Measurements from ENCODE around the gene HES2. TPM values are rescaled to one million over a fixed set of nuclear protein-coding genes. Genes with fewer than 3 reads are reported as not detected.

The HES2 gene
- total RNA-seq, 1 donor, result 0.09 TPM

- H3K4me3 ChIP-seq (ENCODE audit: low read depth, low read length), result no peak overlapping the region
- no peak for DNase-seq (ENCODE audit: low read depth)
- TF ChIP-seq, protein P1, sequence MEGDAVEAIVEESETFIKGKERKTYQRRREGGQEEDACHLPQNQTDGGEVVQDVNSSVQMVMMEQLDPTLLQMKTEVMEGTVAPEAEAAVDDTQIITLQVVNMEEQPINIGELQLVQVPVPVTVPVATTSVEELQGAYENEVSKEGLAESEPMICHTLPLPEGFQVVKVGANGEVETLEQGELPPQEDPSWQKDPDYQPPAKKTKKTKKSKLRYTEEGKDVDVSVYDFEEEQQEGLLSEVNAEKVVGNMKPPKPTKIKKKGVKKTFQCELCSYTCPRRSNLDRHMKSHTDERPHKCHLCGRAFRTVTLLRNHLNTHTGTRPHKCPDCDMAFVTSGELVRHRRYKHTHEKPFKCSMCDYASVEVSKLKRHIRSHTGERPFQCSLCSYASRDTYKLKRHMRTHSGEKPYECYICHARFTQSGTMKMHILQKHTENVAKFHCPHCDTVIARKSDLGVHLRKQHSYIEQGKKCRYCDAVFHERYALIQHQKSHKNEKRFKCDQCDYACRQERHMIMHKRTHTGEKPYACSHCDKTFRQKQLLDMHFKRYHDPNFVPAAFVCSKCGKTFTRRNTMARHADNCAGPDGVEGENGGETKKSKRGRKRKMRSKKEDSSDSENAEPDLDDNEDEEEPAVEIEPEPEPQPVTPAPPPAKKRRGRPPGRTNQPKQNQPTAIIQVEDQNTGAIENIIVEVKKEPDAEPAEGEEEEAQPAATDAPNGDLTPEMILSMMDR (IDR thresholded peaks at IDR 0.05; ENCODE audit: insufficient read depth, low read length), result no peak
Measured at GRCh38 chr1:6465461-6466005, 45.8 kb upstream of the HES2 start.

GRCh38 chr1:6464915-6465314, 45.2 kb upstream of the HES2 start:
- TF ChIP-seq, protein P1 (IDR thresholded peaks at IDR 0.05; ENCODE audit: insufficient read depth, low read length), result no peak
- H3K4me3 ChIP-seq (ENCODE audit: low read depth, low read length), result no peak overlapping the region
- no peak for DNase-seq (ENCODE audit: low read depth)

DNA sequence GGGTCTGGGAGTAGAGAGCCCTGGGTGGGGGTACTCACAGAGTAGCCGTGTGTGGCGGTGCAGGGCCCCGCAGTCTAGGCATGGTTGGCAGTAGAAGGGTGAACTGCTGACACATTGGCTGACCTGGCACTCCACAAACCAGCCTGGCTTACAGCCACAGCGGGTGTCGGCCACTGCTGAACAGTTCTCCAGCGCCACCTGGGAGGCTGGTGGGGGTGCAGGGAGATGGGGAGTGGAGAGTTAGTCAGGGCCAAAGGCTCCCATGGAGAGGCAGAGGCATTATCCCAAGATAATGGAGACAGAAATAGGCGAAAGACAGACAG, 44.8 kb upstream of the HES2 start:
- DNase-seq (ENCODE audit: low read depth), result no peak
- TF ChIP-seq, protein P1 (IDR thresholded peaks at IDR 0.05; ENCODE audit: insufficient read depth, low read length), result no peak
- no peak overlapping the region for H3K4me3 ChIP-seq (ENCODE audit: low read depth, low read length)

DNA sequence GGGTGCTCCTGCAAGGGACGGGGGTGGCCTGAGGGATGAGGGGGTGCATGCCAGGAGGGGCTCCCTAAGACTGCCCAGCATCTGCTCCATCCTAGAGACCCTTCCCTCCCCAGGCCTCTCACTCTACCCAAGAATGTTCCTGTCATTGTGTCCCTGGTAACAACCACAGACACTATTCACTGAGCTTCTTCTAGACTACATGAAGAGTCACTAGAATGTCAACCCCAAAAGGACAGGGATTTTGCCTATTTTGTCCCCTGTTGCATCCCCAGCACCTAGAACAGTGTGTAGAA, 43.3 kb upstream of the HES2 start:
- no peak for DNase-seq (ENCODE audit: low read depth)
- TF ChIP-seq, protein P1 (IDR thresholded peaks at IDR 0.05; ENCODE audit: insufficient read depth, low read length), result no peak
- no peak overlapping the region for H3K4me3 ChIP-seq (ENCODE audit: low read depth, low read length)

DNA sequence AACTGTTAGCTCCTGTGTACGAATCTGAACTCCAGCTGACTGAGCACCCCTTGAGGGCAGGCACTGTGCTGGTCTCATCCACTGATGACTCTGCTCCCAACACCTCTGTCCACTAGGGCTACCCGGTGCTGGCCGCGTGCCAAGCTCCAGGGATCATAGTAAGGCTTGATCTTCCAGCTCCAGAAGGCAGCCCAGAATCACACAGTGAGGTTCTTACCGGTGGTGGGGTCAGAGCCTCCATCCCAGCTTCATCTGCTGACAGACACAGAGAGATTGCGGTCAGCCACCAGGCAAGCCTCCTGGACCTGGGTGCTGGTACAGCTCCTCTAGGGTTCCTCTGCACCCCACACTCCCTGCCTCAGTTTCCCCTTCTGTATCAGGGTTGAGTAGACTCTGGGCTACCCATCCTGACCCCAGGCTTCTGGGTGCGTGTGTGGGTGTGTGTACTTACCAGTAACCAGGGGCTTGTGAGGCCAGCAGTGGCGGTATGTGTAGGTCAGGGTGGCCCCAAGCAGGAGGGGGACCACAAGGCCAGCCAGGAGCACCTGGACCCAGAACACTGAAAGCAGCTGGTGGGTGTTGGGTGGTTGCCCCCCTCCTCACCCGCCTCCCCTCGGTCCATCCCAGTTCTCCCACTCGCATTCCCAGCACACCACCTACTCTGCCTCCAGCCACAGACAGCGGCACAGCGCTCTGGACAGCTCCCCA, 42.8 kb upstream of the HES2 start:
- H3K4me3 ChIP-seq (ENCODE audit: low read depth, low read length), result no peak overlapping the region
- TF ChIP-seq, protein P1 (IDR thresholded peaks at IDR 0.05; ENCODE audit: insufficient read depth, low read length), result no peak
- no peak for DNase-seq (ENCODE audit: low read depth)

GRCh38 chr1:6461538-6462411, 42.1 kb upstream of the HES2 start:
- no peak overlapping the region for H3K4me3 ChIP-seq (ENCODE audit: low read depth, low read length)
- TF ChIP-seq, protein P1 (IDR thresholded peaks at IDR 0.05; ENCODE audit: insufficient read depth, low read length), result no peak
- no peak for DNase-seq (ENCODE audit: low read depth)

Data from fibroblast of the aortic adventitia (primary cell).